ENCODE data around the gene CDC40.

DNA sequence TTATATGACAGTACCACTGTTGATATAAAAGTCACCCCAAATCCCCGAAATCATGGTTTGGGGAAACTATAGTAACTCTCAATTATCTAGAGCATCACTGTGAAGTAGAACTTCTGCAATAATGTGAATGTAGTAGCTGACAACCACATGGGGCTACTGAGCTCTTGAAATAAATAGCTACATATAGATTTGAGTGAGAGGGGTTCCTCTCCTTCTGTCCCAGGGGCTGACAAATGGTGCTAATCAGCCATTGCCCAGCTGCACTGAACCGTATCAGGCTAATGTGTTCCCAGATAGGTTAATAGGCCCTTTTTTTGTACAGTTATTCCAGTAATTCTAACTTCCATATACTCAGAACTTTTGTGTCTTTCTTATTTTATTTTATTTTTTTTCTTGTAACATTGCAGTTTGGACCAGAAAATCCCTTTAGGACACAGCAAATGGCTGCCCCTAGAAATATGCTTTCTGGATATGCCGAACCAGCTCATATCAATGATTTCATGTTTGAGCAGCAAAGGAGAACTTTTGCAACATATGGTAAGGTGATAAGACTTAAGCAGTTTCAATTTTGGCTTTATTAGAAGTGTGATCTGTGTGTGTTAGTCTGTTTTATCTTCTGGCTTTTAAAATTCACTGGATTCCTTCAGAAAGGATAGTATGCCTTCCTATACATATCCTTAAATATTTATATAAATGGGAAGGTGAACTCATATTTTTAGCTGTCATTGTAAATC, 21.1 kb downstream of the CDC40 start:
- TF ChIP-seq ZNF565 (CRISPR knock-in tag; conservative IDR thresholded peaks at IDR 0.05; ENCODE audit: low read depth) (no peak), ZNF70 (CRISPR knock-in tag; IDR thresholded peaks at IDR 0.05) (no peak), CSDC2 (CRISPR knock-in tag; IDR thresholded peaks at IDR 0.05) (no peak), ZNF8 (CRISPR knock-in tag; IDR thresholded peaks at IDR 0.05) (no peak), ARNTL (CRISPR knock-in tag; IDR thresholded peaks at IDR 0.05; ENCODE audit: borderline replicate concordance, low read depth) (no peak), ISL1 (CRISPR knock-in tag; IDR thresholded peaks at IDR 0.05) (no peak), RARB (CRISPR knock-in tag; IDR thresholded peaks at IDR 0.05) (no peak), ZC3H10 (CRISPR knock-in tag; IDR thresholded peaks at IDR 0.05) (no peak)
- TF ChIP-seq, protein P1, sequence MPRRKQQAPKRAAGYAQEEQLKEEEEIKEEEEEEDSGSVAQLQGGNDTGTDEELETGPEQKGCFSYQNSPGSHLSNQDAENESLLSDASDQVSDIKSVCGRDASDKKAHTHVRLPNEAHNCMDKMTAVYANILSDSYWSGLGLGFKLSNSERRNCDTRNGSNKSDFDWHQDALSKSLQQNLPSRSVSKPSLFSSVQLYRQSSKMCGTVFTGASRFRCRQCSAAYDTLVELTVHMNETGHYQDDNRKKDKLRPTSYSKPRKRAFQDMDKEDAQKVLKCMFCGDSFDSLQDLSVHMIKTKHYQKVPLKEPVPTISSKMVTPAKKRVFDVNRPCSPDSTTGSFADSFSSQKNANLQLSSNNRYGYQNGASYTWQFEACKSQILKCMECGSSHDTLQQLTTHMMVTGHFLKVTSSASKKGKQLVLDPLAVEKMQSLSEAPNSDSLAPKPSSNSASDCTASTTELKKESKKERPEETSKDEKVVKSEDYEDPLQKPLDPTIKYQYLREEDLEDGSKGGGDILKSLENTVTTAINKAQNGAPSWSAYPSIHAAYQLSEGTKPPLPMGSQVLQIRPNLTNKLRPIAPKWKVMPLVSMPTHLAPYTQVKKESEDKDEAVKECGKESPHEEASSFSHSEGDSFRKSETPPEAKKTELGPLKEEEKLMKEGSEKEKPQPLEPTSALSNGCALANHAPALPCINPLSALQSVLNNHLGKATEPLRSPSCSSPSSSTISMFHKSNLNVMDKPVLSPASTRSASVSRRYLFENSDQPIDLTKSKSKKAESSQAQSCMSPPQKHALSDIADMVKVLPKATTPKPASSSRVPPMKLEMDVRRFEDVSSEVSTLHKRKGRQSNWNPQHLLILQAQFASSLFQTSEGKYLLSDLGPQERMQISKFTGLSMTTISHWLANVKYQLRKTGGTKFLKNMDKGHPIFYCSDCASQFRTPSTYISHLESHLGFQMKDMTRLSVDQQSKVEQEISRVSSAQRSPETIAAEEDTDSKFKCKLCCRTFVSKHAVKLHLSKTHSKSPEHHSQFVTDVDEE (CRISPR knock-in tag; IDR thresholded peaks at IDR 0.05), result no peak
- TF ChIP-seq, protein P2, sequence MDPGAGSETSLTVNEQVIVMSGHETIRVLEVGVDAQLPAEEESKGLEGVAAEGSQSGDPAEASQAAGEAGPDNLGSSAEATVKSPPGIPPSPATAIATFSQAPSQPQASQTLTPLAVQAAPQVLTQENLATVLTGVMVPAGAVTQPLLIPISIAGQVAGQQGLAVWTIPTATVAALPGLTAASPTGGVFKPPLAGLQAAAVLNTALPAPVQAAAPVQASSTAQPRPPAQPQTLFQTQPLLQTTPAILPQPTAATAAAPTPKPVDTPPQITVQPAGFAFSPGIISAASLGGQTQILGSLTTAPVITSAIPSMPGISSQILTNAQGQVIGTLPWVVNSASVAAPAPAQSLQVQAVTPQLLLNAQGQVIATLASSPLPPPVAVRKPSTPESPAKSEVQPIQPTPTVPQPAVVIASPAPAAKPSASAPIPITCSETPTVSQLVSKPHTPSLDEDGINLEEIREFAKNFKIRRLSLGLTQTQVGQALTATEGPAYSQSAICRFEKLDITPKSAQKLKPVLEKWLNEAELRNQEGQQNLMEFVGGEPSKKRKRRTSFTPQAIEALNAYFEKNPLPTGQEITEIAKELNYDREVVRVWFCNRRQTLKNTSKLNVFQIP (CRISPR knock-in tag; IDR thresholded peaks at IDR 0.05; ENCODE audit: borderline replicate concordance, low read depth), result no peak
- TF ChIP-seq, protein P3, sequence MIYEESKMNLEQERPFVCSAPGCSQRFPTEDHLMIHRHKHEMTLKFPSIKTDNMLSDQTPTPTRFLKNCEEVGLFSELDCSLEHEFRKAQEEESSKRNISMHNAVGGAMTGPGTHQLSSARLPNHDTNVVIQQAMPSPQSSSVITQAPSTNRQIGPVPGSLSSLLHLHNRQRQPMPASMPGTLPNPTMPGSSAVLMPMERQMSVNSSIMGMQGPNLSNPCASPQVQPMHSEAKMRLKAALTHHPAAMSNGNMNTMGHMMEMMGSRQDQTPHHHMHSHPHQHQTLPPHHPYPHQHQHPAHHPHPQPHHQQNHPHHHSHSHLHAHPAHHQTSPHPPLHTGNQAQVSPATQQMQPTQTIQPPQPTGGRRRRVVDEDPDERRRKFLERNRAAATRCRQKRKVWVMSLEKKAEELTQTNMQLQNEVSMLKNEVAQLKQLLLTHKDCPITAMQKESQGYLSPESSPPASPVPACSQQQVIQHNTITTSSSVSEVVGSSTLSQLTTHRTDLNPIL (CRISPR knock-in tag; IDR thresholded peaks at IDR 0.05; ENCODE audit: low read depth), result no peak

Measured in SK-N-SH treated with all-trans-retinoic acid at 6 μM for 48 hours (cell line).